ENCODE measurements around the gene HDHD5. TPM values are rescaled to one million over a fixed set of nuclear protein-coding genes. Genes with fewer than 3 reads are reported as not detected.

Gene HDHD5
- total and polyA plus RNA-seq, 11 donors, result 31.8 to 72.1 (median 49.0) TPM

GRCh38 chr22:17132112-17132511 lies 27.0 kb downstream of the HDHD5 start:
- H3K36me3 ChIP-seq, result peaks cover 0 to 5% (median under 1%) of the 10 kb centered on the region in 9 donors
- no peaks in the 10 kb centered on the region for H3K9me3 ChIP-seq
- DNase-seq (peak in 4 of 5 donors; percentile 37 to 73 (median 54)), ATAC-seq (peak; percentile 86 to 96 (median 92))
- WGBS, 4 donors, result 6 to 17% (median 13%) methylated on average over 2 of the region's 2 CpGs
- H3K27ac ChIP-seq, result peak overlapping the region in 8 of 12 donors; percentile 3 to 76 (median 51)
- H3K27me3 ChIP-seq, result no peaks in the 10 kb centered on the region
- peak overlapping the region in 4 of 12 donors; percentile 5 to 26 (median 19) for H3K4me3 ChIP-seq
- intact Hi-C loops (cut with DNase I), result no loop called here
- no peak for TF ChIP-seq CTCF (IDR thresholded peaks at IDR 0.05)
- no peak for TF ChIP-seq POLR2A (IDR thresholded peaks at IDR 0.05)
- H3K4me1 ChIP-seq, result peaks cover 0 to 18% (median 8%) of the 10 kb centered on the region in 12 donors

GRCh38 chr22:17131686-17132085 lies 27.4 kb downstream of the HDHD5 start:
- Histone ChIP-seq H3K9me3 (no peaks in the 10 kb centered on the region), H3K4me1 (peaks cover 0 to 18% (median 8%) of the 10 kb centered on the region in 12 donors), H3K4me3 (peak overlapping the region in 5 of 12 donors; percentile 5 to 26 (median 19)), H3K36me3 (peaks cover 0 to under 1% (median 0%) of the 10 kb centered on the region in 9 donors), H3K27ac (peak overlapping the region in 8 of 12 donors; percentile 3 to 76 (median 51)), H3K27me3 (no peaks in the 10 kb centered on the region)
- 22 to 35% (median 31%) methylated on average over 5 of the region's 5 CpGs for WGBS, 4 donors
- ATAC-seq, result peak; percentile 67 to 79 (median 72)
- intact Hi-C loops (cut with DNase I), result loop anchor here in 1 of 10 donors (1.0 kb wide), 1 partner anchor 10 kb away; the partner anchor contains the start of gene TMEM121B
- DNase-seq, result peak in 2 of 5 donors; percentile 45 to 51
- TF ChIP-seq CTCF (IDR thresholded peaks at IDR 0.05), result peak in 2 of 12 donors; percentile 13 to 20
- TF ChIP-seq POLR2A (IDR thresholded peaks at IDR 0.05), result no peak

GRCh38 chr22:17130199-17130598 lies 28.9 kb downstream of the HDHD5 start:
- H3K27ac ChIP-seq, result no peak overlapping the region
- WGBS, 4 donors, result 87 to 100% (median 94%) methylated on average over 1 of the region's 1 CpG
- no peaks in the 10 kb centered on the region for H3K36me3 ChIP-seq
- DNase-seq (peak in 1 of 5 donors; percentile 17), ATAC-seq (no peak)
- intact Hi-C loops (cut with DNase I), result no loop called here
- TF ChIP-seq POLR2A (IDR thresholded peaks at IDR 0.05) (no peak), CTCF (IDR thresholded peaks at IDR 0.05) (no peak)
- no peak overlapping the region for H3K4me3 ChIP-seq
- no peaks in the 10 kb centered on the region for H3K9me3 ChIP-seq
- peaks cover 0 to 18% (median 8%) of the 10 kb centered on the region in 12 donors for H3K4me1 ChIP-seq
- H3K27me3 ChIP-seq, result no peaks in the 10 kb centered on the region

GRCh38 chr22:17121233-17122195 lies 37.6 kb downstream of the HDHD5 start, which contains the start of gene TMEM121B:
TSS of gene TMEM121B (minus strand) at chr22:17121360. CDS start at chr22:17121127, 233 bp downstream.
- H3K9me3 ChIP-seq, result no peaks in the 10 kb centered on the region
- DNase-seq (peak; percentile 83 to 91 (median 89)), ATAC-seq (peak; percentile 47 to 88 (median 84))
- H3K27me3 ChIP-seq, result peaks cover 0 to 13% (median 0%) of the 10 kb centered on the region in 9 donors
- no peaks in the 10 kb centered on the region for H3K36me3 ChIP-seq
- H3K4me3 ChIP-seq, result peak within 1 kb of the TSS; percentile 55 to 79 (median 65)
- H3K4me1 ChIP-seq, result peaks cover 0 to 48% (median 19%) of the 10 kb centered on the region in 12 donors
- intact Hi-C loops (cut with DNase I), result loop anchor here in 4 of 10 donors (1.0 to 5.0 kb wide), 6 partner anchors 10 to 51 kb away; partner anchors contain the start of gene HDHD5 (in 2 of the 4)
- TF ChIP-seq CTCF (IDR thresholded peaks at IDR 0.05), result no peak
- TF ChIP-seq POLR2A (IDR thresholded peaks at IDR 0.05), result no peak
- peak within 1 kb of the TSS; percentile 46 to 87 (median 64) for H3K27ac ChIP-seq
- WGBS, 4 donors, result 6 to 10% (median 8%) methylated on average over 50 to 69 of the region's 69 CpGs
